ENCODE measurements around the gene FADS1.

FADS1 gene

DNA sequence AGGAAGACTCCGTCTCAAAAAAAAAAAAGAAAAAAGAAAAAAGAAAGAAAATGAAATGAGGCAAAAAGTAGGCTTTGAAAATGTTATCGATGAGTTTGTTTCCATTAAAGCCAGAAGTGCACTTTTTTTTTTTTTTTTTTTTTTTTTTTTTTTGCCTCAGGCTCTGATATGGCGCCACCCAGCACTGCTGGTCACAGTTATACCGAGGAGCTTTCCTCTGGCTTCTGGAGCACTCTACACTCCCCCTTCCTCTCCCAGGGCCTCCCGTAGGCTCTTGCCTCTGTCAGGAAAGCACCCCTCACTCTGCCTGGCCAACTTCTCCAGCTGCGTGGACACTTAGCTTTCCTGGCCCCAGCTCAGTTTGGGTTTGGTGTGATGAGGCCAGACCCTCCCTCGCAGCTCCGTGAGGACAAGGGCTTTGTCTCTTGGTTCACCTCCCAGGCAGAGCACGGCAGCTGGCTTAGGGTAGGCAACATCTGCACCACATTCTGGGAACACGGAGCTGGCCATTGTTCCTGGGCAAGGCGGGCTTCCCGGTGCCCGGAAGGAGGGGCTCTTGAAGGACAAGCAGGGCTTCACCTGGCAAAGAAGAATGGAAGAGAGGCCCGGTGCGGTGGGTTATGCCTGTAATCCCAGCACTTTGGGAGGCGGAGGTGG lies 28.2 kb upstream of the FADS1 start:
- no peak for DNase-seq

DNA sequence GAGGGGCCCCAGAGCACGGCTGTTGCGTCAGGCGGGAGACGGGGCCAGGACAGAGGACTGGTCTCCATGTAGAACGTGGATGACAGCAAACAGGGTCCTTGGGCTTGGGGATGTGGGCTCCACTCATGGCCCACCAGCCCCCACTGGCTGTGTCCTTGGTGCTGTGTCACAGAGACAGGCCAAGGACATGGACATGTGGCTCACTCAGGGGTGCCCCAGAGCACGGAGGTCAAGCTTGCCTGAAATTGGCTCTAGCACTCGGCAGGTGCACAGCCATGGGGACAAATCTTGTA lies 25.7 kb upstream of the FADS1 start:
- DNase-seq, result no peak

DNA sequence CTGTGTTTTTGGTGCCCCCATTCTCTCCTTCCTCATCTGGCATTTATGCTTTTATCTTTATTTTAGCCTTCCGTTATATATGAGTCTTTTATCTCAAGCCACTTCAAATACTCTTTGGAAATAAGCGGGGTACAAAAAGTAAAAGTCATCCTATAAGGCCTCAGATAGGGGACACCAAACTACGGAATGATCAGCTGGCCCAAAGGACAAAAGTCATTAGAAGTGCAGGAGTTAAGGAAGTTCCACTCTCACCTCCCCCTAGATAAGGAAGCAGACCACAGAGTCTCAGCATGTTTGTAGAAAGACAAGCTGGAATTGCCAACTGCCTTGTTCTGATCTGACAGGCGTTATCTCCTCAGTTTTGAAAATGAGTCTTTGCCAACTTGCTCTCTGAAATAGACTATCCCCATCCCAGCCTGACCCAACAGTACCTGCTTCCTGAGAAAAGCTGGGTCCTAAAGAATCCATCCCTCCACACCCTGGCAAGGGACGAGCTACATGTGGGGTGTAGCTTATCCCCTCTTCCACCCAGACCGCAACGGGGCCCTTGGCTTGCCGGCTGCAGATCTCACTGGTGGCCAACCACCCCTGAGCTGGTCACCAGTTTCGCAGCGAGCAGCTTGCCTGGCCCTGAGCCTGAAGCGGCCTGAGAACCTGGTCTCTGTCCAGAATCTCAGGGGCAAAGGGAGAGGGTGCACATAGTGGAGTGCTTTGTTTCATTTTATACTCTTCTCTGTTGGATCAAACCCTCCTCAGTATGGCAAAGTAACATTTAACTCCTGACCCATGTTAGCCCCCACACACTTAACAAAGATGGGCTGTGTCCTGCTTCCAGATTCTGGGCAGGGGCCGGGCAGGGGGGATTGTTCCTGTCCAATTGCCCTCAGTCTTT lies 25.1 kb upstream of the FADS1 start:
- no peak for DNase-seq

DNA sequence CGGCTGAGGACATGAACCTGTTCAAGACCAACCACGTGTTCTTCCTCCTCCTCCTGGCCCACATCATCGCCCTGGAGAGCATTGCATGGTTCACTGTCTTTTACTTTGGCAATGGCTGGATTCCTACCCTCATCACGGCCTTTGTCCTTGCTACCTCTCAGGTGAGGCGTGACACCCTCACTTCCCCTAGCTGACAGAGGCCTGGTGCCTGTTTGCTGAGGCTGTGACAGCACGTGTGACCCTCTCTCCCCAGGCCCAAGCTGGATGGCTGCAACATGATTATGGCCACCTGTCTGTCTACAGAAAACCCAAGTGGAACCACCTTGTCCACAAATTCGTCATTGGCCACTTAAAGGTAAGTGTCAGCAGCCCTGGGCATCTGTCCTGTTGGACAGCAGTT lies 23.6 kb upstream of the FADS1 start:
- no peak for DNase-seq

DNA sequence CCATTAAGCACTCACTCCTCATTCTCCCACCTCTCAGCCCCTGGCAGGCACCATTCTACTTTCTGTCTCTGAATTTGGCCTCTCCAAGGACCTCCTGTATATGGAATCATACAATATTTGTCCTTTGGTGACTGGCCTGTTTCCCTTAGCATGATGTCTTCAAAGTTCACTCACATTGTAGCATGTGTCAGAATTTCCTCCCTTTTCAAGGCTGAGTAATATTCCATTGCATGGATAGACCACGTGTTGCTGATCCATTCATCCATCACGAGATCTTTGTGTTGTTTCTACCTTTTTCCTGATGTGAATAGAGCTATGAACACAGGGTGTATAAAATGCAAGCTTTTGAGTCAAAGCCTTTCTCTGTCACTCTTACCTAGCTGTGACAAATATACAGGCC lies 22.9 kb upstream of the FADS1 start:
- no peak for DNase-seq

DNA sequence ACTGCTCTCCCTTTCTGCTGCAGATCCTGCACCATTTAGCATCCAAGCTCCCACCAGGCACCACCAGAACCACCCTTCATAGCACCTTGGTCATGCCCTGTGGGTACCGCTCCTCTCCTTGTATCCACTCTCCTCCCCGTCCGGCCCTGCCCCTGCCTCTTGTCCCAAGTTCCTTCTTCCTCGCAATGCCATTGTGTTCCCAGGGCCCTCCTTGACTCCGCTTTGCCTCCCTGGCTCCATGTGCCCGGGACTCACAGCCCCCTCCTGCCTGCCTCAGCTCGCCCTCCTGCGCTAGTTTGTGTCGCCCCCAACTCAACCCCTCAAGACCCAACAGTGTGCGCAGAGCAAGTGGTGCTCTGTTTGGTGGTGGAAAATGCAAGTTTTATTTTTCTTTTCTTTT lies 22.1 kb upstream of the FADS1 start:
- no peak for DNase-seq

DNA sequence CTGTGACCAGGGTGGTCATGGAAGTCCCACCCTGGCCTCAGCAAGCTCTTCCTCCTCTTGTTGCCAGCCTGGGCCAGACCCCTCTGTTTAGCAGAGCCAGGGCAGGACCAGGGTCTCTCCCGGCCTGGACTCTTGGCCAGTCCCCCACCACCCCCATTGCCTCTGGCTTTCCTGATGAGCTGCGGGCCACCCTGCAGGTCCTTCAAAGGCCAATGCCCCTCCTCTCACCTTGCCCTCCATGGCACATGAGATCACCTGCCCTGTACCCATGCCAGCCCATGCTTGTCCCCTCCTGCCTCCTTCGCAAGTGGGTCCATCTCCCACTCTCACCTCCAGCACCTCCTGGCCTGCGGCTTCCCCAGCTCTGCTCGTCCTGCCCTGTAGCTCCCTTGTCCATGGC lies 21.7 kb upstream of the FADS1 start:
- no peak for DNase-seq

DNA sequence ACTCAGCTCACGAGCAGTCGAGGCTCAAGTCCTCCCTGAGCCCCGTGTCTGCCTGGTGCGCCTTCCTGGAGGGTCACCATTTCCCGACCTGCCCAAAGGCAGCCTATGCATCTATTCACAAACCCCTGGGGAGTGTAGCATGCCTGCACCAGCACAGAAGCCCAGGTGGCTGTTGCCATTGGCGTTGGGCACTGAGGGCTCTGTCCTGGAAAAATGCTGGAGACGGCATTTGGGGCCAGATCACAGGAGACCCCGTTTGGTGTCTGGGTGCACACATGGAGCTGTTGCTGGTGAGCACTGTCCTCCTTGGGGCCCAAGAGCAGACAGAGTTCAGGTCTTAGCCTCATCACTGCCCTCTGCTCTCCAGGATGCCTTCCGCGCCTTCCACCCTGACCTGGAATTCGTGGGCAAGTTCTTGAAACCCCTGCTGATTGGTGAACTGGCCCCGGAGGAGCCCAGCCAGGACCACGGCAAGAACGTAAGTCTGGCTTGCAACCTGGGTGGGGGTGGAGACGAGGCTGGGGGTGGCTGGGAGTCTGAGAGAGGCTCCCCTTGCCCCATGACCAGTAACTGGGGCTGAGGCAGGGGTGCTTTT lies 20.7 kb upstream of the FADS1 start:
- DNase-seq, result no peak

DNA sequence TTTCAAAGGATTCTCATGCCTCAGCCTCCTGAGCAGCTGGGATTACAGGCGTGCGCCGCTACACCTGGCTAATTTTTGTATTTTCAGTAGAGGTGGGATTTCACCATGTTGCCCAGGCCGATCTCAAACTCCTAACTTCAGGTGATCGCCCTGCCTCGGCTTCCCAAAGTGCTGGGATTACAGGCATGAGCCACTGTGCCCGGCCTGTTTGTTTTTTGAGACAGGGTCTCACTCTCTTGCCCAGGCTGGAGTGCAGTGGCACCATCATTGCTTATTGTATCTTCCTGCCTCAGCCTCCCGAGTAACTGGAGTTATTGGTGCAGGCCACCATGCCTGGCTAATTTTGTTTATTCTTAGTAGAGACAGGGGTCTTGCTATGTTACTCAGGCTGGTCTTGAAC lies 19.4 kb upstream of the FADS1 start:
- DNase-seq, result no peak

DNA sequence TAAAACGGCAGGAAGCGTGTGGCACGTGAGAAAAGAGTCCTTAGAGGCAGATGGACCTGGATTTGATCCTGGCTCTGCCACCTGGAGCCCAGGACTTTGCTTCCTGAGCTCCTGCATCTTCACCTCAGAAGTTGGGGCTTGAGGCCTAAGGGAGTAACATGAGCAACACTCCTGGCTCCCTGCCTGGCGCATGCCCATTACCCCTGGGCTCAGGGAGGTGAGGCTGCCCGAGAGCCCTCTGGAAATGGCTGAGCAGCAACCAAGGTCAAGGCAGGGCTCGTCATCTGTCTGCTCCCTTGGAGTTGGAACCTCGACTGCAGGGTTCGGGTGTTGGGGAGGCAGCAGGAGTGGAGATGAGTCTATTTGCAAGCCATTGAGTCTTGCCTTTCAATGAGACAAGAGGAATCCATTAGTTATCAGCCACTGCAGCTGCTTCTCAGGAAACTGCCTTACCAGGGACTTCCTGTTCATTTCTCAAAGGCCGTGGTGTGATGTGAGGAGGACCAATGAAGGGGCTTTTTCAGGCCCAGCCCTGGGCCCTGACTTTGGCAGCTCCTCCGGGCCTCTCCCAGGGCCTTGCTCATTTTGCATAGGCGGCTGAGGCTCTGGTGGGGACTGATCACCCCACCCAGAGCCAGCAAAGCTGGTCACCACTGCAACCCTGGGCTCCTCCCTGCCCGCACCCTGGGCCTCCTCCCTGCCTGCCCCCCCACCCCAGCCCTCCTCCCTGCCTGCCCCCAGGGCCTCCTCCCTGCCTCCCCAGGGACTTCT lies 17.7 kb upstream of the FADS1 start:
- DNase-seq, result no peak

DNA sequence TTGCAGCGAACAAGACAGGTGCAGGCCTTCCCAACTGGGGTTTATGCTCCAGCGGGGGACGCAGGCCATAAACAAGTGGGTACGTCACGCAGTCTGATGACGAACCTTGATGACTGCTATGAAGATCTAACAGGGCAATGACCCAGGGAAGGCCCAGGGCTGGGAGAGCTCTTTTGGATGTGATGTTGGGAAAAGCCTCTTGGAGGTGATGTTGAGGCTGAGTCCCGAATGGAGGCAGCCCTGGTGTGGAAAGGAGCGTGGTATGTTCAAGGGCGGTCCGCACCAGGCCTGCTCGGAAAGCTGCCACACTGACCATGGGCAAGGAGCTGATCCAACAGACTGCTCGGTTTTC lies 17.1 kb upstream of the FADS1 start:
- DNase-seq, result no peak

DNA sequence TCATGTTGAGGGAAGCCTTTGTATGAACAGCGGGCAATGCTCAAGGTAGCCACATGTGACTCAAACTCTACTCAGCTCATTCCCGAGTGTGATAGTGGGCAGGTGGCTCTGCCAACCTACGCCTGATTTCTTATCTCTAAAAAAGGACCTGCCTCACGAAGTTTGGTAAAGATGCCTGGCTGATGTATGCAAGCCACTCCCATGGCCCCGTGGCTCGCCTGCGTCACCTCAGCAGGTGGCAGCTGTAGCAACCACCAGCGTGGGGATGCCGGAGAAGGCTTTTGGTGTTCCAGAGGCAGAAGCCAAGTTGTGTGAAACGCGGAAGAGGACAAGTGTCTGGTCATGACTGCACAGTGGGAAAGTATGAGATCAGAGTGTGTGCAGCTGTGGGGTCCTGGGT lies 16.7 kb upstream of the FADS1 start:
- no peak for DNase-seq

DNA sequence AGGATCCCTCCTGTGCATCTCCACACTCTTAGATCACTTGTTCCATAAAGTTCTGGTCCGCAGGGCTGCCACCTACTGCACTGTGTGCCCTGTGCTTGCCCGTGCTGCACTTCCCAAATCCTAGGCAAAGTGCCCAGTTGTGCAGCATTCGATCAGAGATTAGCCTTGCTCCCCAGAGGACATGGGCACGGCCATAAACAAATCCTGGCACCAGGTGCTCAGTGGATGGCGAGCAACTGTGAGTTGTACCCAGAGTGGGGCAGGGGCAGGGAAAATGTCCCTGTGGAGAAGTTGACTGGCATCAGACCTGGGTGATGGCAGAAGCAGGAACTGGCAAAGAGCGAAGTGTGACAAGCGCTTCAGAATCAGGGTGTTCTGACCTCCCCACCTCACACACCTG lies 16.0 kb upstream of the FADS1 start:
- no peak for DNase-seq

DNA sequence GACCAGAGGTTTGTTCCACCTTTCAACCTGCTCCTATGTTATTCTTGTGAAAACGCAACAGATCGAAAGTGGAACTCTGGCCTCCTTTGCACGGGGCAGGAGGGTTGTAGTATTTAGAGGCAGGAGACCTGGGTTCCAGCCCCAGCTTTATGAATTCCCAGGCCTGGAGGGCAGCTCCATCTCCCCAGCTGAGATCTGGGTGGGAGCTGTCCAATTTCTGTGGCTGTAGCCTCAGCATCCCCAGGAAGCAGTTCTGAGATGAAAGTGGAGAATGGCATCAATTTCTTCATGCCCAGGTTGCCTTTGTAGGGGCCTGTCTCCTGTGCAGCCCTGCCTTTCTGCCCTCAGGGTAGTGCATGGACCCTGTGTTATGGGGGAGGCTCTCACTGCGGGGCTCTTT lies 15.4 kb upstream of the FADS1 start:
- DNase-seq, result no peak

DNA sequence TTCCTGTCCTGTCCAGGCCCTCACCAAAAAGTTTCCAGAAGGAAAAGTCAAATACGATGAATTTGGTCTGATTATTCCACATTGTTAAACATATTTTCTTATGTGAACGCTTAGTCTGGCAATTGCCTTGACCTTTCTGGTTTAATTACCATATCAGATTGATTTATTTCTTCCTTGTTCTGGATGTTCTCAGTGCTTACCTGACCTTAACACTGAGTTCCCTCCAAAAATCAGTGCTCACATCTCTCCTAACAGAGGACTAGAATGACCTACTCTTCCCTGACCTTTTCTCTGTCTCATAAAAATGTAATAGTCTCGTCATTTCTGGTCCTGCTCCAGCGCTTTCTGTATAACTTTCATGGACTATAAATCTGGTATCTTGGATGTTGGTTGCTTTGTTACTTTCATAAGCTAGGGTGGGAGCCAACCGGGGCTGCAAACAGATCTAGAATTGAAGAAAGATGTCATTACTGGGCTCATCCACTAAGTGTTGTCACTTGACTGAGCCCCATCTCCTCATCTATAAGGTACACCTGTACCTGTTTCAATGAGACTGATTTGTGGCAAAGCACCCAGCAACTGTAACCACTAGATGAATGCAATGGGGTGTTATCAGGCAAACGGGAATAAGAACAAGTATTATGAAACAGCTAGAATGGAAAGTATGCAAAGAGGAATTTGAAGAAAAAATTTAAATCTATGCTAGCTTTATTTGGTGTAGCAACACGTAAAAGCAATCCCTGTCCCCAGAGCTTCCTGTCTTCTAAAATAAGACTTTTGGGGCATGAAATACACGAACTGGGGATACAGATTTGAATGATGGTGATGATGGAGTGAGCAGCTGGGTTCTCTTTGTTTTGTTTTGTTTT lies 13.7 kb upstream of the FADS1 start:
- DNase-seq, result no peak

DNA sequence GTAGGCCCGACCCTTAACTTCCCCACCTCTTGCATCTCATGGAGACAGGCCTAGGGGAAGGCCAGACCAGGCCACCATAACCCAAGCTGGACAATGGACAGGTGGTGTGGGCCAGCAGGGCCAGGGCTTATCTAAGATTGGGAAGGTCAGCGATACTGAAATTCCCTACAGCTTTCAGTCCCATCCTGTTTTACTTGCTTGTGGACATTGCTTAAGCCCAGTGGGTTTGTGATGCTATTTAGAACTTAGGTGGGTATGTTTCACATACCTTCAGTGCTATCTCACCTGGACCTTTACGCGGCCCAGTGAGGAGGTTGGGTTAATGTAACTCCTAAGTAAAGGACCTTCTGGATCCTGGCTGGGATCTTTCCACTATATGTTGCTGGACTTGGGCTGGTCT lies 13.0 kb upstream of the FADS1 start:
- no peak for DNase-seq

DNA sequence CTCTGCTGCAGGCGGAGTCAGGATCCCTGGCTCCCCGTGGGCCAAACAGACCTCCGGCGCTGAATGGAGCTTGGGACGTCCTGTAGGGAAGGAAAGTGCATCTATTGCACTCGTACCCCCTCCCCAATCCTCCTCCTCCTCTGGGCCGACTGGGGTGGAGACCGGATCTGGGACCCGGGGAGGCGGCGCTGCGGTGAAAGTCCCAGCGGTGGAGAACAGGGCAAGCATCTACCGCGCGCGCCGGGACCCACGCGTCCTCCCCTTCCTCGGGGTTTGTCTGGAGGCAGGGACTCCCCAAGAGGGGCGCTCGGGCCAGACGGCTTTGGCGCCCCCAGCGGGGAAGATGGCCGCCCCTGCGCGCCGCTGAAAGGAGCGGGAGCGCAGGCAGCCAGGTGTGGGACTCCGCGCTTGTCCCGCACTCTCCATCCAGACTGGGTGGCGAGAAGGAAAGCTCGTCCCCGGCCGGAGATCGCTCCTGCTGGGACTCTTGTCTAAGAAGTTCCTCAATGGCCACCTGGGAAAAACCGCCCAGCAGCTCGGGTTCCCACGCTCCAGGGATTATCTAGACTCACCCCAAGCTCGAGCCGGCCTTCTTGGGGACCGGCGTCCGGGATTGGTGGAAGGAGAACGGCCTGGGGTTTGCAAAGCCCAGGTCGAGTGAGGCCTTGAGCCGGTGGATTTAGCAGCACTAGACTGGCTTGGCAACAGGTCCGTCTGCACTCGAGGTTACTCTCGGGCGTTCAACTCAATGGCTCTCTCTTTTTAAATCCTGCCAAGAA lies 12.0 kb upstream of the FADS1 start:
- DNase-seq, result peak; percentile 53

DNA sequence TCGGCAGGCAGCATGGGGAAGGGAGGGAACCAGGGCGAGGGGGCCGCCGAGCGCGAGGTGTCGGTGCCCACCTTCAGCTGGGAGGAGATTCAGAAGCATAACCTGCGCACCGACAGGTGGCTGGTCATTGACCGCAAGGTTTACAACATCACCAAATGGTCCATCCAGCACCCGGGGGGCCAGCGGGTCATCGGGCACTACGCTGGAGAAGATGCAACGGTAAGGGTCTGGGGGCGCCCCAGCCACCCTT lies 11.5 kb upstream of the FADS1 start:
- DNase-seq, result no peak

DNA sequence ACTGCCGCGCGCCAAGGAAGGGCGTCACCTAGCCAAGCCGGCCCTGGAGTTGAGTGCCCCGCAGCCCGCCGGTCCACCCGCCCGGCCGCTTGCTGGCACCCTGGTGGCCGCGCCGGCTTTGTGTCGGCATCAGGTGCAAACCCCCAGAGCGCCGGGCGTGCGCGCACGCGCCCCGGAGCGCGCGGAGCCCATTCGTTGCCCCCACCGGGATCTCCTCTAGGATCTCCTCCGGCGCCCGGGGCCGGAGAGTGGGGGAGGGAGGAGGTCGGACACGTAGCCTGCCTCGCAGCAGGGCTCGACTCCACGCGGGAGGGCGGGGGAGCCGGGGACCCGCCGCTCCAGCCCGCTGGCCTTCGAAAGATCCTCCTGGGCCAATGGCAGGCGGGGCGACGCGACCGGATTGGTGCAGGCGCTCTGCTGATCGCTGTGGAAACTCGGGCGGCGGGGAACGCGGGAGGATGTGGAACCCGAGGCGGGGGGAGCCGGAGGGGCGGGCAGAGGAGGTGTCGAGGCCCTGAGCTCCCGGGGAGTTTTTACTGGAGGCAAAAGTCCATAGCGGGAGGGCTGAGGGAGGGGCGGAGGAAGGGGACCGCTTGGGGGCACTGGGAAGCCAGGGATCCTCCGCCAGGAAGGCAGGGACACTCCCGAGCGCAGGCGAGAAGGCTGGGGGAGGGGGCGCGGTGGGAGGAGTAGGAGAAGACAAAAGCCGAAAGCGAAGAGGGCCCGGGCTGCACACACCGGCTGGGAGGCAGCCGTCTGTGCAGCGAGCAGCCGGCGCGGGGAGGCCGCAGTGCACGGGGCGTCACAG lies 11.0 kb upstream of the FADS1 start, which contains the start of gene FADS2:
Gene FADS2, plus strand, starts transcription at position 730 of the 808 bp plus-strand sequence. CDS start 91 bp downstream, outside the sequence.
- DNase-seq, result peak; percentile 99

DNA sequence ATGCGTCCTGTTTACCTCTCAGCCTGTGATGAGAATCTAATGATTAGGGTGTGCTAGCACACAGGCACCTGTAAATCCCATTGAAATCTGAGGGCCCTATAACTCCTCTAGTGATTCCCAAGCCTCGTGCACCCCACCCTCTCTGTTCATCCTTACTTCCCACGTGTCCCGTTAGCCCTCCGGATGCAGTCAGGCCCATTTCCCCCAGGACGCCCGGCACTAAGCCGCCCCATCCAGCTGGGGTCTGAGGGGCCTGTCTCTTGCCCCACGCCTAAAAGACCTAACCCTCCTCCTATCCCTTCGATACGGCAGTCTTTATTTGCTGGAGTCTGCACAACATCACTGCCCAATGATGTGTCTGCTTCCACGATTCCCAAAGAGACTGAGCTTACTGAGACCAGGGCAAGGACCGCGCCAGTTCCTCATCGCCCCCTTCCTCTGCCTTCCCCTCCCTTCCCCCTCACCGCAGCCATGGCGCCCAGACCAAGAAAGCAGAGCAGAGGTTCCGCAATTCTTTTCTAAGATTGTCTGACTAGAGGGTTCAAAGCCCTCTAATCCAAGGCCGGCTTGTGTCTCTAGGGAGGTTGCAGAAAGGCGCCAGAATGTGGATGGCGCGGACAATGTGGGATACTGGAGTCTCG lies 10.2 kb upstream of the FADS1 start:
- no peak for DNase-seq

DNA sequence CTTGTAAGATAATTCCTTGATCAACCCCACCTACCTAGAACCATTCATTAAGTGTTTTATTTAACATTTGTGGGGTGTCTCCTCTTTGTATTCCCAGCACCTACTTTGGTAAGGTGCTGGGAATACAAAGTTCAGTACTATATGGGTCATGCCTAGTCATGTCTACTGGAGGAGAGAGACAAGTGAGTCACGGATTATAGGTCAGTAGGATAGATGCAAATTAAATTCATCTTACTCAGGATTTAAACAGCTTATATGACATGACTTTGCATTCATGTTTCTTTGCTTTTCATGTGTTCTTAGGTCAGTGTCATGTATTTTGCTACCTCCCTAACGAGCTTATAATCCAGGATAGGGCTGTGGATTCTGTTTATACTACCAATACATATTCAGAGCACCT lies 3.4 kb upstream of the FADS1 start:
- no peak for DNase-seq

Data from COR-L47 (cell line).